SK-N-MC (cell line): ENCODE results near the gene BAZ1A.

Experiments
- DNase-seq: peaks from one replicate; pipeline ENCODE4 v3.0.0-alpha.2; 2011; ENCODE audit warnings: low read depth, low spot score
- H3K27ac ChIP-seq: fragments of 200-600 bp; sonication (generic); 2 replicates; pipeline ENCODE4 v1.5.1; 2016; ENCODE audit warnings: mixed run types
- H3K36me3 ChIP-seq: fragments of 200-600 bp; sonication (generic); 2 replicates; pipeline ENCODE4 v1.6.1; 2017; ENCODE audit warnings: antibody characterized with exemption, low read length, mixed read lengths; ENCODE audit not compliant: insufficient read depth
- H3K4me3 ChIP-seq: fragments of 200-600 bp; sonication (generic); 2 replicates; pipeline ENCODE4 v1.5.1; 2016
- H3K9ac ChIP-seq: fragments of 200-600 bp; sonication (generic); 2 replicates; pipeline ENCODE4 v1.8.0; 2017; ENCODE audit warnings: mixed run types, mixed read lengths; ENCODE audit not compliant: insufficient read length
- H3K9me3 ChIP-seq: fragments of 200-600 bp; sonication (generic); 2 replicates; pipeline ENCODE4 v1.6.1; 2017; ENCODE audit warnings: low read depth, mild to moderate bottlenecking, antibody characterized with exemption, low read length, moderate library complexity, mixed read lengths
- EZH2 ChIP-seq: fragments of 200-600 bp; sonication (generic); IDR thresholded peaks from one replicate; pipeline ENCODE4 v1.6.1; 2017; ENCODE audit warnings: antibody characterized with exemption
- FOXP2 ChIP-seq: optimal IDR thresholded peaks from 2 replicates; pipeline ENCODE3; 2011; ENCODE audit warnings: mild to moderate bottlenecking, moderate library complexity; ENCODE audit not compliant: insufficient read depth; ENCODE audit errors: extremely low read length, control extremely low read depth
- POLR2AphosphoS5 ChIP-seq: IDR thresholded peaks from 2 replicates; pipeline ENCODE4 v1.6.1; 2012; ENCODE audit warnings: mild to moderate bottlenecking, low read depth, low read length, borderline replicate concordance

Gene BAZ1A

DNA sequence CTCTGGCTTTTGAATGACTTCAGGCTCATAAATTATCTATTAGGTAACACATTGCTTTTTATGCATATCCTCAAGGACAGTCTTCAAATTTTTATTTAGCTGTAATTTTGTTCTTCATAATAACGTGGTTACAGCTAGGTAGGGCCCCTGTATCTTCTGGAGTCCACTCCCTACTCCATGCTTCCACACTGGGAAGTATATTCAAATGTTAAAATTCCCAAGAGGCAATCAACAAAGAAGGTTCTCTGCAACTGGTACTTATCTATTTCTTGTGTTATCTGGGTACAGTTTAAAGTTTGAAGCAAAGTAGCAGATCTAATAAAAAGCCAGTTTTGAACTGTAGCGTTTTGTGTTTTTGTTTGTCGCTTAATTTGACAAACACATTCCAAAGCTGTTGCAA lies 20.1 kb upstream of the BAZ1A start:
- H3K36me3 ChIP-seq: no peaks in the 10 kb centered on the region
- H3K9me3 ChIP-seq: no peaks in the 10 kb centered on the region
- DNase-seq: no peak
- TF ChIP-seq POLR2AphosphoS5 (no peak), EZH2 (no peak), FOXP2 (no peak)
- no peak overlapping the region for H3K27ac ChIP-seq
- no peak overlapping the region for H3K4me3 ChIP-seq
- H3K9ac ChIP-seq: no peak overlapping the region

DNA sequence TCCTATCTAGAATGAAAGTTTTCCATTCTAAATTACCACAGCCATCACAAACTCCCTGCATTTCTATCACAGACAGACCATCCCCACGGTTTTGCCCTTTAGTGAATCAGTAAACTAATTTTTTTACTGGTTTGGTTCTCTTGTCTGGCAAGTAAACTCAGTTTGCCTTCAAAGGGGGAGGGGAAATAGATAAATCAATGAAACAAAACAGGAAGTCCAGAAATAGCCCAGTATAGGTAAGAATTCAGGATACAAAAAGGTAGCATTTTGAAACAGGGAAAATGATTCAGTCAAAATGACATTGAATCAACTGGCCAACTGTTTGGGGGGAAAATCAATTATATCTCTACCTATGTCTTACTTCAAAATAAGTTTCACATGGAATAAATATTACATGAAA lies 15.8 kb upstream of the BAZ1A start:
- H3K27ac ChIP-seq: no peak overlapping the region
- no peaks in the 10 kb centered on the region for H3K36me3 ChIP-seq
- no peak for DNase-seq
- H3K9me3 ChIP-seq: no peaks in the 10 kb centered on the region
- no peak for TF ChIP-seq POLR2AphosphoS5
- no peak for TF ChIP-seq EZH2
- no peak for TF ChIP-seq FOXP2
- H3K4me3 ChIP-seq: no peak overlapping the region
- H3K9ac ChIP-seq: no peak overlapping the region

DNA sequence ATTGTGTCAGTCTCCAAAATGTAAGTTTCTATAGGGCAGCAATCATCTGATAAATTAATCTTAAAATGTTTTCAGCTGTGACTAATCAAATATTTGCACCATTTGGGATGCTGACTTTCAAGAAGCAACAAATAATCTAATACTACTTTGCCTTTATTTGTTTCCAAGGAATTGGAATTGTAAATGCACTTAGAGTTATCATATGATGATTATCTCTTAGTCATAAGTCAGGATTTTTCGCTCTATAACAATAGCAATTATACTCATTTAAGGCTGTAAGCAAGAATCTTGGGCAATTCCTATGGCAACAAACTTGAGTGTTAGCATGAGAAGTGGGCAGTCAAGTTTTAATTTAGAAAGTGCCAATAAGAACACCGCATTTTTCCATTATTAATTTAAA lies 13.0 kb upstream of the BAZ1A start:
- Histone ChIP-seq H3K27ac (no peak overlapping the region), H3K36me3 (no peaks in the 10 kb centered on the region), H3K4me3 (no peak overlapping the region), H3K9ac (no peak overlapping the region), H3K9me3 (no peaks in the 10 kb centered on the region)
- no peak for DNase-seq
- TF ChIP-seq EZH2 (no peak), POLR2AphosphoS5 (no peak), FOXP2 (no peak)

DNA sequence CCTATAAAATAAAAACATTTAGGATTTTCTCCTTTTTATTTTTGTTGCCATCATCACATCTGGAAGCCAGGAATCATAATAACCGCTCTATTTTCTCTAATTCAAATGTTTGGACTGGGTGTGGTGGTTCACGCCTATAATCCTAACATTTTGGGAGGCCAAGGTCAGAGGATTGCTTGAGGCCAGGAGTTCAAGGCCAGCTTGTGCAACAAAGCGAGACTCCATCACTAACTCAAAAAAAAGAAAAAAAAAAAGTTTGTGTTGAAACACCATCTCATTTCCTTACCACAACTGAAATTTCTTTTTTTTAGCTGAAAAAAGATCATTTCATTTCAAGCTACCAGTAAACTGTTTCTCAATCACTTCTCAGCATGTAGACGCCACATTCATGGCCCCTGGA lies 8.8 kb upstream of the BAZ1A start:
- Histone ChIP-seq H3K9me3 (no peaks in the 10 kb centered on the region), H3K36me3 (no peaks in the 10 kb centered on the region), H3K27ac (no peak overlapping the region), H3K9ac (no peak overlapping the region), H3K4me3 (no peak overlapping the region)
- DNase-seq: no peak
- TF ChIP-seq EZH2: no peak
- no peak for TF ChIP-seq FOXP2
- no peak for TF ChIP-seq POLR2AphosphoS5

DNA sequence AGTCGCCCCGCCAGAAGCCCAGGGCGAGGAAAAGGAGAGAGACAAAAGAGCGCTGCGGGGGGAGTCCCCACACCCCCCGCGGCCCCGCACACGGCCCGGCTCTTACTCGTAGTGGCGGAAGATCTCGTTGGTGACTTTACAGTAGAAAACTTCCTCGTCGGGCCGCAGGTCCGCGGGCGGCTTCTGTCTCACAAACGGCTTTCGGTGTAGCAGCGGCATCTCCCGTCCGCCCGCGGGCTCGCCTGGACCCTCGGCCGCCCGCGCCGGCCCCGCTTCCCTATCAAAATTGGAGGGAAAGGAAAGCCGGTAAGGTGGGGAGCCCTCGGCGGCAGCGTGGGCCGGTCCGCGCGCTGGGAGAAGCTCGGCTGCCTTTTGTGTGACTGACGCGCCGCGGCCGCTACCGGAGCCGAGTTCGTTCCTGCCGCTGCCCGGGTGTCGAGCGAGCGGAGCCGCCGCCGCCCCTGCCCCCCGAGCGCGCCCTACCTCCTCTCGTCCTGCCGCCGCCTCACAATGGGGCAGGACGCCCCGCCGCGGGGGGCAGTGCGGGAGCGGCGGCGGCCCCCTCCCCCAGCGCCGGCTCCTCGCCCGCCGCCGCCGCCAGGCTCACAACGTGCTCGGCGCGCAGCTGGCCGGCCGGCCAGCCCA lies 652 bp downstream of the BAZ1A start:
- TF ChIP-seq POLR2AphosphoS5 (no peak), FOXP2 (no peak), EZH2 (no peak)
- no peaks in the 10 kb centered on the region for H3K9me3 ChIP-seq
- H3K36me3 ChIP-seq: peaks cover 26% of the 10 kb centered on the region
- DNase-seq: no peak
- peak overlapping the region; percentile 86 for H3K4me3 ChIP-seq
- peak overlapping the region; percentile 93 for H3K9ac ChIP-seq
- peak overlapping the region; percentile 80 for H3K27ac ChIP-seq

GRCh38 chr14:34873589-34874385 lies 1.4 kb downstream of the BAZ1A start:
- peaks cover 31% of the 10 kb centered on the region for H3K36me3 ChIP-seq
- H3K9ac ChIP-seq: peak overlapping the region; percentile 93
- no peak for DNase-seq
- H3K9me3 ChIP-seq: no peaks in the 10 kb centered on the region
- peak overlapping the region; percentile 86 for H3K4me3 ChIP-seq
- H3K27ac ChIP-seq: peak overlapping the region; percentile 80
- TF ChIP-seq EZH2 (no peak), FOXP2 (no peak), POLR2AphosphoS5 (no peak; the same call in 1 of the 2 replicates)

DNA sequence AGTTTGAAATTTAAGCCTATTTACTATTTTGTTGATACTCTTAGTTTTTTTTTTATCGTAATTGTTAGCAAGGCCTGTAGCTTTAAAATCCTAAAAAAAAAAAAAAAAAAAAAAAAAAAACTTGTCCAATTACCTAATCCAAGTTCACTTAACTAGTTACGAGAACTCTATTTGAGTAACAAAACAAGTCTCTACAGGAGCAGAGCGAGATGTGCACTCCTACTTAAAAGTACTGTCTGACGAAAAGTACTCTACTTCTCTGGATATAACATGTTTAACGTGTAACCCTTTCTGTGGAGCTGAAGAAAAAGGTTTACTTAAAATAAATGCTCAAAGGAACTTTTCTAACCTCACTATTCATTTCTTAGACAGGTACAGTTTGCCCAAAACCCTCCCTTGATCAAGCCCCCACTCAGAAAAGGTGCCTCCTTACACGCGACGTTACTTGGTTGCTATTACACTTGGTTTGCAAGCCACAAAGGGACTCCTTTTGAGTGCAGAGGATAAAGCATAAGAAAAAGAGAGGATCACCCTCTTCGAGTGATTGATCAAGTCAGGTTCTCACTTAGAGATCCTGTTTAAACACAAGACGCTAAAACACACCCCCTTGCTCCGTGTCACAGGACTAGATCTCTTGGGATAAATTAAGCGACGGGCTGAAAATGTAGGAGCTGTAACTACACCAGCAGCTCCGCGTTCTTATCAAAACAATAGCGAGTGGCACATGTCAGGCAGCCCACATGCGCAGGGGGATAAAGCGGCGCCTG lies 2.2 kb downstream of the BAZ1A start:
- H3K4me3 ChIP-seq: peak overlapping the region; percentile 86
- H3K9me3 ChIP-seq: no peaks in the 10 kb centered on the region
- peak; percentile 48 for DNase-seq
- TF ChIP-seq FOXP2: no peak
- no peak for TF ChIP-seq POLR2AphosphoS5
- no peak for TF ChIP-seq EZH2
- peak overlapping the region; percentile 93 for H3K9ac ChIP-seq
- peak overlapping the region; percentile 80 for H3K27ac ChIP-seq
- peaks cover 38% of the 10 kb centered on the region for H3K36me3 ChIP-seq

GRCh38 chr14:34867199-34867598 lies 8.0 kb downstream of the BAZ1A start:
- DNase-seq: no peak
- Histone ChIP-seq H3K9ac (no peak overlapping the region), H3K36me3 (peaks cover 68% of the 10 kb centered on the region), H3K4me3 (no peak overlapping the region), H3K9me3 (peaks cover 8% of the 10 kb centered on the region; the same call in 1 of the 2 replicates), H3K27ac (no peak overlapping the region)
- TF ChIP-seq FOXP2: no peak
- no peak for TF ChIP-seq EZH2
- TF ChIP-seq POLR2AphosphoS5: no peak
